NCI-H187 (cell line): Measurements from ENCODE around the gene HDAC4.
"Not testable (repeated sequence)": the region's sequence is repeated elsewhere in the genome, so short reads cannot be mapped to it uniquely, and the experiment has no call there.

Source experiments
- DNase-seq, 2 experiments: peaks; one replicate each; lab custom pipeline; 2025; lab: John Stamatoyannopoulos, UW

Gene HDAC4

DNA sequence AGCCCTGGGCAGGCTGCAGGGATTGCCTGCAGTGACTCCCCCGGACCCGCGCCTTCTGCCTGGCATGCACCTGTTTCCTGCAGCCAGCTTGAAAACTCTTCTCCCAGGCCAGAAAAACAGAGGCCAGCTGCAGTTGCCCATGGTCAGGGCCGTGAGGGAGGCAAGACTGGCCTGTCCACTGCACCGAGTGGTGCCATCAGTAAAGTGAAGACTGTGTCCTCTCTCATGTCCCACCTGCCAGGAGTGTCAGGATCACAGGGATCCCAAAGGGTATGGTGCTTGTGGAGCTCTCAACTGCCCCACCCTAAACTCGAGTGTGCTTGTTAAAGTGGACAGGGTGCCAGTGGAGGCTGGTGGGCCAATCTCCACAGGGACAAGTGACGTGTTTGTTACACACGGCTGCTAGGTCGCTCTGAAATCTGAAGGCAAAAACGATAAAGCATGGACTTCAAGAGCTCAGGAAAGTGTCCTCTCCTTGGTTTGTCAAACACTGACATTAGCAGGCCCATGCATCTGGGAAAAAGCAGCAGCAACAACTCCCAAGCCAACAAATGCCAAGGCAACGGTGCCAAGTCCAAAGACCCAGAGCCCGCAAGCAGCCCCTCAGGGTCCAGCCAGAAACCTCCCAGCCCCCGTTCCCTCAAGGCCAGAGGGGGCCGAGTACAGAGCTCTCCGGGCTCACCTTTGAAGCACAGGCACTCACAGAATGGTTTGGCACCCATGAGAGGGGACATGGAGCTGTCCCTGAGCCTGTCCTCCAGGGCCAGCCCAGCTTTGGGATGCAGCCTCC lies 213.2 kb downstream of the HDAC4 start:
- no peak for DNase-seq

DNA sequence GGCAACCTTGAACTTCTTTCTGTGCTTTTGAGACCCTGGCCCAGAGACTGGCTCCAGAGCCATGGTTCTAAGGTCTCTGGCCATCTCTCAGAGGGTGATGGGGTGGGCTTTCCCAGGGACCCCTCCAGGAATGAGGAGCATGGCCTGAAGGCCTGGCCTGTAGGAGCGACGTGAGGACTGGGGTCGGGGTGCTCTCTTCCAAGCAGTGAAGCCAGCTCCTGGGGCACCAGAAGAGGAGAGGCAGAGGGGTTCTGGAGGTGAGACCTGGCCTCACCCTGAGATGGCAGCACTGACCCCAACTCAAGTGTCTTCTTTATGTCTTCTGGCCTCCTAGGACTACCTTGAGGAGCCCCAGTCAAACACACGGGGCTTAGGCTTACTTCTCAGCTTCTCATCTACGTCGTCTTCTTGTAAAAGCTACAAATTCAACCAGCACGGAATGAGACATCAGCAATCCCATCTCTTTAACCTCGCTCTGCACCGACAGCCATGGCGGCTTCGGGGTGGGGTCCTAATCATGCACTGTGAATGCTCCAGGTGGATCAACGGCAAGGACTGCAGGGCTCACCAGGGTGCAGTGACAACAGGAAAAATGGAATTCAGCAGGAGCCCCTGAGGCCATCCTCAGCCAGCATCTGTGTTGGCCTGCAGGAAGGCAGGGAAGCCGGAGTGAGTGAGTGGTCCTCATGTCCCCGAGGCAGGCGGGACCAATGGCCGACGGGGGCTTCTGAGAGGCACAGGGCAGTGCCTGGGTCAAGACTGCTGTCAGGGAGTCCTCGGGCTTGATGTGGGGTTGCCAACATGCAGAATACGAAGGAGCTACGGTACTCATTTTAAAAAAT lies 214.1 kb downstream of the HDAC4 start:
- no peak for DNase-seq

DNA sequence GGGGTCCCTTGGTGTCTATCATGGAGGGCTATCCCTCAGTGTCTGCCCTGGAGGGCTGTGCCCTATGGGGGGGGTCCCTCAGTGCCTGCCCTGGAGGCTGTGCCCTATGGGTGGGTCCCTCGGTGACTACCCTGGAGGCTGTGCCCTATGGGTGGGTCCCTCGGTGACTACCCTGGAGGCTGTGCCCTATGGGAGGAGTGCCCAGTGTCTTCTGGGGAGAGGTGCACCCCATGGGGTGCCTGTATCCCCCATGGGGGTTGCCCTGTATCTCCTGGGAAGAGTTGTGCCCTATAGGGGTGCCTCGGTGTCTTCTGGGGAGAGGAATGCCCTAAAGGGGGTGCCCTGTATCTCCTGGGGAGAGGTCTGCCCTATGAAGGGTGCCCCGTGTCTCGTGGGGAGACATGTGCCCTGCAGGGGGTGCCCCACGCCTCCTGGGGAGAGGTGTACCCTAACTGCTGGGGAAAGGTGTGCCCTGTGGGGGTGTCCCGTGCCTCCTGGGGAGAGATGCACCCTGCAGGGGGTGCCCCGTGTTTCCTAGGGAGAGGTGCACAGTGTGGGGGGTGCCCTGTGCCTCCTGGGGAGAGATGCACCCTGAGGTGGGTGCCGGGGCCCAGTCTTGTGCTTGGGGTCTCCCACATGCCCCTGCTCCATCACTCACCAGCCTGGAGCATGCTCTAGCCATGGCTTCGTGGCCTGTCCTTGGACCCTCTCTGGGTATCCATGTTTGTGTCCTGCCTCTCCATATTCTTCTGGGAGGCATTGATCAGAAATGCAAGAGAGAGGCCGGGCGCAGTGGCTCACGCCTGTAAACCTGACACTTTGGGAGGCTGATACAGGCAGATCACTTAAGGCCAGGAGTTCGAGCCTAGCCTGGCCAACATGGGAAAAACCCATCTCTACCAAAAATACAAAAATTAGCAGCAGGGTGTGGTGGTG lies 215.6 kb downstream of the HDAC4 start:
- DNase-seq, result no peak

DNA sequence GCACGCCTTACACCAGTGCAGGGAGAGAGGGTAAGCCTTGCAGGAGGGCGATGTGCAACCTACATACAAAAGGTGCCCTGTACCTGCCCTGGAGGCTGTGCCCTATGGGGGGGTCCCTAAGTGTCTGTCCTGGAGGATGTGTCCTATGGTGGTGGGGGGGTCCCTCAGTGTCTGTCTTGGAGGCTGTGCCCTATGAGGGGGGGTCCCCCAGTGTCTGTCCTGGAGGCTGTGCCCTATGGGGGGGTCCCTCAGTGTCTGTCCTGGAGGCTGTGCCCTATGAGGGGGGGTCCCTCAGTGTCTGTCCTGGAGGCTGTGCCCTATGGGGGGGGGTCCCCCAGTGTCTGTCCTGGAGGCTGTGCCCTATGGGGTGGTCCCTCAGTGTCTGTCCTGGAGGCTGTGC lies 216.6 kb downstream of the HDAC4 start:
- no peak for DNase-seq

DNA sequence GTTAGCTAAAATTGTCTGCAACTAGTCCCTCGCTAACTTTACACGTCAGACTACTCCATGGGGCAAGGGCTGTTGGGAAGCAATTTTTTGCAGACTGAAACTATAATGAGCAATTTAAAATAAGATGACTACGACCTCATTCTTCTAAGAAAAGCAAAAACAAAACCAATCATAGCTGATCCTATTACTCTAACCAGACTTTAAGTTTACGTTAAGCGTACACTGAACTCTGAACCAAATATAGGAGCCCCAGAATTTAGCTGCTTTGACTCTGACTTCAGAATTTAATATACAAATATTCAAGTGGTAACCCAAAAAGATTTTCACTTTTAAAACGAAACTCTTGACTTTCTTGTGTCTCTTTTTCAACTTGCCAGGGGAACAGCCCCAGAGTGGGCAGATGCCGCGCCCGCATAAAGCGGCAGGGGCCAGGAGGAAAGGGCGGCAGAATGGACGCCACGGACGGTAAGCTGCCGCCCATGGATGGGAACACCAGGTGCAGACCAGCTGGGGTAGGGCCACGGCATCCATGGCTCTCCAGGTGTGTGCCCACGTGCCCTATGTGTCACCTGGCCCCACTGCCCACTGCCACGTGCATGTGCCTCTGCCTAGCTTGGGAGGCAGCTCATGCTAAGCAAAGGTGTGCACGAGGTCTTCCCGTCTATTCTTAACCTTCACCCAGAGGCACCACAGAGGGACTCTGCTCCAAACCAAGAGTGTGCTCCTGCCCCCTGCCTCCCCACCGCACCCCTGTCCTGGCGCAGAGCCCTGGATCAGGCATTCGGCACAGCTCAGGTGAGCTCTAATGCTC lies 217.6 kb downstream of the HDAC4 start:
- no peak for DNase-seq

DNA sequence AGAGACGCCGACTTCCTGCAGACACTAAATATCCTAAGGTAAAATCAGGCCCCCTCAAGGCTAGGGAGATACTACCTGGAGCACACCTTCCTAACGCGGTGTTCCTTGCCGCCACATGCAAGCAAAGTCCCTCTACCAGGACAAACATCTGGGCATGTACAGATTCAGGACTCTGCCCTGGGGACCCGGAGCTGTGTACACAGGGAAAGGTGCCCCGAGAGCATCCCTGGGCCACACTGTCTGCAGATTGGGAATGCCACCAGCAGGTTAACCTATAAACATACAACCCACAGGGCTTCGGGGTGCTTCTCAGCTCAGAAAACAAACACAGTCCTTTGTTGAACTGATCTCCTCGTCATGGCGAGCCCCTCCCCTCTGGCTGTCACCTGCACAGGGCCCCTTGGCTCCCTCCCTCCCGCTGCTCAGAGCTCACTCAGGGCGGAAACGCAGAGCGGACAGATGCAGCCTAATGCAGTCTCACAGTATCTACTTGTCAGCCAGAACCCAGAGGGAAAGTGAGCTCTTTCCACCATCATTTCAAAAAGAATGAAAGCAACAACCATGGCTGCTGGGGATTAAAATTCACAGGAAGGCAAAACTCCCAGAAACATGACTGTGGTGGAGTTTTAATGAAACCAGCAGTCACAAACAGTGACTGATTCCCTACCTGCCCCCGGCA lies 218.8 kb downstream of the HDAC4 start:
- peak; percentile 63 to 68 for DNase-seq

DNA sequence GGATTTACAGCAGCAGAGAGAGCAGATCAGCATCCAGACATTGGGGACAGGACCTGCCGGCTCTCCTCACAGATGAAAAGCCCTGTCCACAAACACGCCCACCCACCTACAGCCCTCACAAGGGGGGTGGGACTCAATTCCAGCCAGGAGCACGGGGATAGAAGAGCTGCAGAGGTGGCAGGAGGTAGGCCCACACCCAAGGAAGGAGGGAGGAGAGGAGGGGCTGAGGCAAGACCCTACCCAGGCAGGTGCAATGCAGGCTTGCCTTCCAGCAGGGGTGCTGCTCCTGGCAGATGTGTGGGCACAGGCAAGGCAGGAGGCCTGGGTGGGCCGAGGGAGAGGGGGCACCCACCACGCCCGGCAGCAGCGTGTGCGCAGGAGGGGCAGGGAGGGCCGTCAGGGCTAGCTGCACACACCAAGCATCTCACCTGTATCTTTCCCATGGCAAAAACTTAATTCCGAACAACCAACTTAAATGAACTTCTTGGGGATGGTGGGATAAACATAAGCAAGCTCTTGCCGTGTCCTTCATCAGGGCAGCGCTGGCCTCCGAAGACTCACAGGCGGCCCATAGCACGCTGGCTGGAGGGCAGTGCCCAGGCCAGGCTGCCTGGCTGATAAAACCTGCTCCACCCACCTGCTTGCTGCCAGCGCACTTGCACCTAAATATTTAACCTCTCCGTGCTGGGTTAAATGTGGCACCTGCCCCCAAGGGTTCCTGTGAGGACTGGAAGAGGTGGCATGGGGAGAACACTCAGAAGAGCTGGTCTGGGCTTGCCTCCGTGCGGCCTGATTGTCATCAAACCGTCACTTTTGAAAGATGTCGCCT lies 219.5 kb downstream of the HDAC4 start:
- DNase-seq, result peak in 1 of 2 experiments; percentile 16

DNA sequence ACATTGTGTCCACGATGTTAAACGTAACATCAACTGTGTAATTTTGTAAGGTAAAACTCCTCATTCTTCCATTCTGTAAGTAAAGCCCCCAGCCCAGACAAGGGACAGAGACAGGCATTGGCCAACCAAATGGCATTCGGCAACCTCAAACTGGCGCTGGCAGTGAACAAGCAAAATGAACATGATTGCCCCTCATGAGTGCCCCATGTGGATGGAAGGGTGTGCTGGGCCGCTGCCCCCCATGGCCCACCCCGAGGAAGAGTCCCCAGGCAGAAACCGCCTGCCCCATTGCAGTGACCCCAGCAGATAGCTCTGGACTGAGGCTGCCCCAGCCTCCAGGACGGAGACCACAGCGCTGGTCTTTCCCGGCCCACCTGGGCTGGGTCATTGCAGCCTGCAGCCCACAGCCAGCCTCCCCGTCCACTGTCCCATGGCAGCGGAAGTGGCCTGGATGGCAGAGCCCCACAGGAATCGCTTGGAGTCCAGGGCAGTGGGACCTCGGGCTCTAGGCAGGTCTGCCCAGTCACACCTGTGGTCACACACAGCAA lies 220.2 kb downstream of the HDAC4 start:
- DNase-seq, result no peak

DNA sequence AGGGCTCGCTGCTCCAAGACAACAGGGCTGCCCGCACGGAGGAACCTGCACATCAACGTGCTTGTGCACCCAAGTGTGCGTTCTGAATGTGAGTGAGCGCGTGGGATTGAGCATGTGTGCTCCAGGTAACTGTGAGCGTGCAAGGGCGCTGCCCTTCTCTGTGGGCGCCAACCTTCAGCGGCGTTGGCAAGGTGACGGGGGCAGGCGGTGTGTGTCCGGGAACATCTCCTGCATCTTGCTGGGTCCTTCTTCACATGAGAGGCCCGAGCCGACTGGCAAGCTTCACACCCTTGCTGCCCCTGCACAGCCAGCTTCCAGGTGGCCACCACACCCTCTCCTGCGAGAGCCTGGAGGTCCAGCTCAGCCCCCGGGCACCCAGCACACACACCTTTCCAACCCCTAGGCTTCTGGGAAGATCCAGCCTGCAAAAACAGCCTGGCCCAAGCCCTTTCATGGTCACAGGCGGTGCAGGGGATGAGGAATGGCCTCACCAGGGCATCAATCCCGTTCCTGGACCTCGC lies 220.9 kb downstream of the HDAC4 start:
- DNase-seq, result no peak

DNA sequence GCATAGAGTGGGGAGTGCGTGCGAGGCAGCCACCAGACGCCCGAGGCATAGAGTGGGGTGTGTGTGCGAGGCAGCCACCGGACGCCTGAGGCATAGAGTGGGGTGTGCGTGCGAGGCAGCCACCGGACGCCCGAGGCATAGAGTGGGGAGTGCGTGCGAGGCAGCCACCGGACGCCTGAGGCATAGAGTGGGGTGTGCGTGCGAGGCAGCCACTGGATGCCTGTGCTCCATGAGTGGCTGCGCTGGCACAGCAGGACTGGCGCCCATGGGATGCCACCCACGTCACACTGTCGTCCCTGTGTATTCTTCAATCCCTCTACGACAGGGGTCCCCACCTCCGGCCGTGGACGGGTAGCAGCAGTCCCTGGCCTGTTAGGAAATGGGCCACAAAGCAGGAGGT lies 221.9 kb downstream of the HDAC4 start:
- DNase-seq, result no peak

DNA sequence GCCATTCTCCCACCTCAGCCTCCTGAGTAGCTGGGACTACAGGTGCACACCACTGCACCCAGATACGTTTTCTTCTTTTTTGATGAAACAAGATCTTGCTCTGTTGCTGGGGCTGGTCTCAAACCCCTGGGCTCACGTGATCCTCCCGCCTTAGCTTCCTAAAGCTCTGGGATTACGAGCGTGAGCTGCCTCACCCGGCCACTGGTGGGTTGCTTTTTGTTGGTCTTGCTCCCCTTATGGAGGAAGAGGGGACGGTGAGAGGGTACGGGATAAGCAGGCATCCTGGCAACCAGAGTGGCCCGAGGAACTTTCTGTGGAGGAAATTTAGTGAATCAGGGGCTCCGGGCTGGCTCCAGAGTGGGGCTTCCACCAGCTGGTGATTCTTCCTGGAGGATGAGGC lies 222.3 kb downstream of the HDAC4 start:
- DNase-seq, result no peak

DNA sequence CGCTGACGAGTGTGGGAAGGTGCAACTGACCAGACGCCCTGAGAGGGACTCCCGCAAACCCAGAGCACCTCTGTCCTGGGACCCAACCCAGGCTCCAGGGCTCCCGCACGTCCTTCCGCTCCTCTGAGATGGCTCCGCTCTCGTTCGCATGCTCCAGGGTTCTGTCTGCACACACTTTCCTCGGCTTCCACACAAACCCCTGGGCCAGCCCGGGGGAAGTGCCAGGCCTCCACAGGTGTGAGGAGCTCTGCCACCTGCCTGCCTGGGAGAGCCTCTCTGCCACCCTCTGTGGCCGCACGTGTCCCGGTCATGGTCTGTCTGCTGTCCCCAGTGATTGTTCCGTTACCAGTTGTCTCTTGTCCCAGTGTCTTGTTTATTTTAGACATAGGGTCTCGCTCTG lies 222.9 kb downstream of the HDAC4 start:
- no peak for DNase-seq

DNA sequence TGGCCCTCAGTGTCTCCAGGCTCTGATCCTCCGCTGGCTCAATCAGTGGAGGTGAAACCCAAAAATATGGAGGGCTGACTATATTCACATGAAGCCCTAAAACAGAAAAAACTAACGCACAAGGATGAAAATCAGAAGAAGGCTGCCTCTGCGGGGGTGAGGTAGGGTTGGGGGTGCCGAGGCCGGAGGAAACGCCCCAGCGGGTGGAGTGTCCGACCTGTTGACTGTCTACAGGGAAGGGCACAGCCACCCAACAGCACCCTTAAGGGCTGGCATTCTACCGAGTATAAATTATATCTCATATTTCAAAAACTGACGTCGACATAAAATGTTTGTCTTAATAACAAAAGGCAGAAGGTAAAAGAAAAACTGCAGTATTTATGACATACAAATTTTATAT lies 223.5 kb downstream of the HDAC4 start:
- DNase-seq, result no peak

DNA sequence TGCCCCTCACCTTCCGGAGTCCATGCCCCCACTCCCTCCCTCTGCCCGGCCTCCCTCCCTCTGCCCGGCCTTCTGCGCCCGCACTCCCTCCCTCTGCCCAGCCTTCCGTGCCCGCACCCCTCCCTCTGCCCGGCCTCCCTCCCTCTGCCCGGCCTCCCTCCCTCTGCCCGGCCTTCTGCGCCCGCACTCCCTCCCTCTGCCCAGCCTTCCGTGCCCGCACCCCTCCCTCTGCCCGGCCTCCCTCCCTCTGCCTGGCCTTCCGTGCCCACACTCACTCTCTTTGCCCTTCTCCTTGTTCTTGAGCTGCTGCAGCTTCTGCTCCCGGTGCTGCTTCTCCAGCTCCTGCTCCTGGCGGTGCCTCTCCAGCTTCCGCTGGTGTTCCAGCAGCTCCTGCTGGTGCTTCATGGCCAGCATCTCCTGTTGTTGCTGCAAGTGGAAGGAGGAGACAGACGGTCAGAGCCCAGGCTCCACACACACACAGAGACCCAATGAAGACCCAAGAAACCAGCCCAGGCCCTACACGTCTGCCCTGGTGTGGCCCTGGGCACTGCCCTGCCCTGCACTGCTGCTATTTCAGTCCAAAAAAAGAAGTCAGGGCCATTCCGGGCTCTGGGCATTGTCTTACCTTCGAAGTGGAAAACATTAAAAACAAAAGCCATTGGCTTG lies 224.5 kb downstream of the HDAC4 start:
- not testable (repeated sequence) for DNase-seq

DNA sequence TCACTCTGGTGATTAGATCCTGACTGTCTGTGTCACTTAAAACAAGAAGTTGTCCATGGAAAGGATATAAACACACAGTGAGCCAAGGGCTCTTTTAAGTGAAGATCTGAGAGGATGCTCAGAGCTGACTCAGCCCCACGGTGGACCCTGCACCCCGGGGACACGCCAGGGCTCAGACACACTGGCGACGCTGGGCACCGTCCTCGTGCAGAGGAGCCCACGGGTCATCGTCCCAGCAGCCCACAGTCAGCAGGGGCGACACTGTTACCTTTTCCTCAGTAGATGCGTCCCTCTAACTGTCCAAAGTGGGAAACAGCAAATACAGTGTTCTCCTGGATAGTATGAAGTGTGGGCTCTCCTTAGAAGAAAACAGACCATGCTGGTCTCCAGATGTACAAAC lies 225.6 kb downstream of the HDAC4 start:
- DNase-seq, result no peak

DNA sequence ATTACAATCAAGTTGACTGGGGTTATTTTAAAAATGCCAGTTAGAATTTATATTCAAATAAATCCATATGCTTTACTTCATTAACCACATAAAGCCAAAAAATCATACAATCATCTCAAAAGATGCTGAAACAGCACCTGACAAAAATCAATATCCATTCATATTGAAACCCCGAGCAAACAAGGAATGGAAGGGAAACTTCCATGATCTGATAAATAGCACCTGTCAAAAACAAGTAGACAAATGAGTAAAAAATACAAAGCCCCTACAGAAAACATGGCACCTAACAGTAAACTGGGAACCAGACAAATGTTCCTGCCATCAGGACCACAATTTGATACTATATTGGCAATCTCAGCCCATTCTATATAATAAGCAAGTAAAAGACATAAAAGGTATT lies 227.5 kb downstream of the HDAC4 start:
- DNase-seq, result no peak

DNA sequence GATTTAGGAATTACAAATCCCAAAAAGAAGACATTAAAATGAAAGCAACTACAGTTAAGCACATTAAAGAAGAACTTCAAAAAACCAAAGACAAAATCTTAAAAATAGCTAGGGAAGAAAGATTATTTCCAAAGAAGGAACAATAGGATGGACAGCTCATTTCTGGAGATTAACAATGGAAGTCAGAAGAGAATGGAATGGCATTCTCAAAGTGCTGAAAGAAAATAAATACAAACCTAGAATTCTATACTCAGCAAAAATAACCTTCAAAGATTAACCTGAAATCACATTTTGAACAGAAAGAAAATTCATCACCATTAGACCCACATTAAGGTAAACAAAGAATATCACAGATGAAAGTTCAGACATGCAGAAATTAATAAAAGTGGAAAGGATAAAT lies 229.2 kb downstream of the HDAC4 start:
- DNase-seq, result no peak

DNA sequence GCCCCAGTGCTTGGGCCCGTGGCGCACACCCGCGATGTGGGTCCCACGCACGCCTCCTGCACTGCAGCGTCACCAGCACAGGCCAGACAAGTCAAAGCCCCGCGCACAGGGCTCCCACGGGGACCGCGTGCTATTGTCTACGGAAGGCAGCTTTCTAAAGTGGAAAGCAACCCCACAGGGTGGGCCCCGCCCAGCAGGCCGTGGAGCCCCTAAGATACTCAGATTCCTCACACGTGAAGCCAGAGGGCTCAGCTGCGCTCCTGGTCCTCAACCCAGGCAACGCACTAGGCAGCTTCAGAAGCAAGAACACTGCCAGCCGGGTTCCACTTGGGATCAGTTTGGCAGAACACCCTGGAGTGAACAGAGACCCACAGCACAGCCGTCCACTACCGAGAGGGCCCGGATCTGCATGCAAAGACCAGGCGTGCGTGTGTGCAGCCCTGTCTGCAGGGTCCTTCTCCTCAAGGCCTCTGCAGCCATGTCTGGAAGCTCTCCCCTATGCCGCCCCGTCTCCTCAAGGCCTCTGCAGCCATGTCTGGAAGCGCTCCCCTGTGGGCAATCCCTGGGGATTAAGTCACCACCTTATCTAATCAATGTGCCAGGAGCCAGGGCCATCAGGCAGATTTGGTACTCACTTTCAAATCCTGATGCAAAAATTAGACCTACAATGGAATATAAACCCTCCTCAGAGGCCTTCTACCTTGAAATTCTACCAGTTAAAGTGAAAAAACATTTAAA lies 231.3 kb downstream of the HDAC4 start:
- no peak for DNase-seq
